GM18502 (cell line): Measurements from ENCODE around the gene RASSF6.
"Not testable (repeated sequence)": the region's sequence is repeated elsewhere in the genome, so short reads cannot be mapped to it uniquely, and the experiment has no call there.

Experiments
- ATAC-seq: cut with Tn5 transposase; IDR thresholded peaks from one replicate; pipeline ENCODE4 v1.9.1; 2021; ENCODE audit warnings: mild to moderate bottlenecking; ENCODE audit not compliant: unreplicated experiment, poor library complexity

Gene RASSF6, protein sequence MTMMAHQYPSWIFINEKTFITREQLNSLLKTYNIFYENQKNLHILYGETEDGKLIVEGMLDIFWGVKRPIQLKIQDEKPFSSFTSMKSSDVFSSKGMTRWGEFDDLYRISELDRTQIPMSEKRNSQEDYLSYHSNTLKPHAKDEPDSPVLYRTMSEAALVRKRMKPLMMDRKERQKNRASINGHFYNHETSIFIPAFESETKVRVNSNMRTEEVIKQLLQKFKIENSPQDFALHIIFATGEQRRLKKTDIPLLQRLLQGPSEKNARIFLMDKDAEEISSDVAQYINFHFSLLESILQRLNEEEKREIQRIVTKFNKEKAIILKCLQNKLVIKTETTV

DNA sequence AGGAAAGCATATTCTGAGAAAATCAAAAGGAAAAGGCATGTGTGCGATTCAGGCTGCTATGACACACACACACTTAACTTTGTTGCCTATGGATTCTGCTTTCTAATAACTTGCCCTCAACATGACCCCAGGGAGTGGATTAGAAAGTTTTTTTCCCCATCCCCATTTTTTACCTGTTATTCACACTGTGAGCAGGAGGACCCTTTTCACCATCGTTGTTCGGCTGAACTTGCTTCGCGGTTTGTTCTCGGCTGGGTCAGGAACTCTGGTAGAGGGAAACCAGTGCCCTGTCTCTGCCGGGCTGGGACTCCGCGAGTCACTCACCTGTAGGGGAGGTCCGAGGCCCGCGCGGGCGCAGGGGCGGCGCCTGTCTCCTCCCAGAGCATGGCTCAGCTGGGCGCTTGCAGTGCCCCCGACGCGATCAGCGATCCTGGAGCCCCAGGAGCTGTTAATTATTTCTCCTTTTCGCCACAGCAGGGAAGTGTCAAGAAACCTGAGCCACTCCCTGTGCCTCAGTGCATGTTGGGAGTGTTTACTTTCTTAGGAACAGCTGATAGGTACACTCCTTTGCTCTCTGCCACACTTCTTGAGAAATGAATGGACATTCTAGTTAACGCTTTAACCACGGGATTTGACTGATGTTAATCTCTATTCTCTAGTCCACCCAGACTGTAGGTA is at the start of gene RASSF6:
RASSF6 (minus strand) TSS at position 322 of the 678 bp plus-strand sequence. CDS start 8,641 bp downstream, outside the sequence.
- ATAC-seq, result peak; percentile 94

DNA sequence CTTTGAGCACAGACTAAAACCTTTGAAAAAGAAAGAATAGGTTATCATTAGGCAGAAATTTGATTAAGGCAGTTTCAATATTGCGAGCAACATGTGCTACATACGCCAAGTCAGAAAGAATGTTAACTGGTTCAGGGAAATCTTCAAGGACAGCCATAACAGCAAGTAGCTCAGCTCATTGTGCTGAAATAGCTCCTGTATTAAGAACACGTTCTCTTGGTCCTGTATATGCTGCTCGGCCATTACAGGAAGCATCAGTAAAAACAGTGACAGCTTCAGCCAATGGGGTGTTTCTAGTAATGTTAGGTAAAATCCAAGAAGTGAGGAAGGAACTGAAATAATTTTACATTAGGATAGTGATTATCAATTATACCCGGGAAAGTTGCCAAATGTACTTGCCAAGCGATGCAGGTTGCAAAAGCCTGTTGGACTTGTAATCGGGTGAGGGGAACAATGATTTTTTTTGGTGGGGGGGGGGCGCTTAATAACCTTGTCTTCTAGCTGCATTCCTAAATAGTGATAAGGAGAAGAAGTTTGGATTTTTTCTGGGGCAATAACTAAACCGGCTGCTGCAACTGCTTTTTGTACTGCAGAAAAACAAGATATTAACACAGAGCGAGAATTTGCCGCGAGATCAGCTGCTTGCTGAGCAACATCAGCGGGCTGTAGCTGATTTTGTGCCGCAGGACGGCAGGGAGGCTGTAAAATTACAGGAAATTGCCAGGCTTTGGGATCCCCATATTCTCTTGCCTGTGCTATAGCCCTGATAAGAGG is 49.4 kb upstream of the RASSF6 start:
- no peak for ATAC-seq

DNA sequence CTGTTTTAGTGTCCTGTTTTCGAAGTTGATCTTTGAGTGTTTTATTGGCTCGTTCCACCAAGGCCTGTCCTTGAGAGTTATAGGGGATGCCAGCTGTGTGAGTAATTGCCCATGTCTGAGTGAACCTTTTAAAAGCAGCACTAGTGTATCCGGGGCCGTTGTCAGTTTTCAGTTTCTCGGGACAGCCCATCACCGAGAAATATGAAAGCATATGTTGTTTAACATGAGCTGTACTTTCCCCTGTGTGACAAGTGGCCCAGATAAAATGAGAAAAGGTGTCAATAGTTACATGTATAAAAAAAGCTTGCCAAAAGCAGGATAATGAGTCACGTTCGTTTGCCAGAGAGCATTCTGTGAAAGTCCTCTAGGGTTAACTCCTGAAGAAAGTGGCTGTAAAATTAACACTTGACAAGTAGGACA is 48.6 kb upstream of the RASSF6 start:
- ATAC-seq, result no peak

DNA sequence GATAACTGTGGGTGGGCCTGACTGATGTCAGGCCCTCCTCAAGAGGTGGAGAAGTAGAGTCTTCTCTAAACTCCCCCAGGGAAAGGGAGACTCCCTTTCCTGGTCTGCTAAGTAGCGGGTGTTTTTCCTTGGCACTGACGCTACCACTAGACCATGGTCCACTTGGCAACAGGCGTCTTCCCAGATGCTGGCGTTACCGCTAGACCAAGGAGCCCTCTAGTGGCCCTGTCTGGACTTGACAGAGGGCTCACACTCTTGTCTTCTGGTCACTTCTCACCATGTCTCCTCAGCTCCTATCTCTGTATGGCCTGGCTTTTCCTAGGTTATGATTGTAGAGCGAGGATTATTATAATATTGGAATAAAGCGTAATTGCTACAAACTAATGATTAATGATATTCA is 45.7 kb upstream of the RASSF6 start:
- not testable (repeated sequence) for ATAC-seq

DNA sequence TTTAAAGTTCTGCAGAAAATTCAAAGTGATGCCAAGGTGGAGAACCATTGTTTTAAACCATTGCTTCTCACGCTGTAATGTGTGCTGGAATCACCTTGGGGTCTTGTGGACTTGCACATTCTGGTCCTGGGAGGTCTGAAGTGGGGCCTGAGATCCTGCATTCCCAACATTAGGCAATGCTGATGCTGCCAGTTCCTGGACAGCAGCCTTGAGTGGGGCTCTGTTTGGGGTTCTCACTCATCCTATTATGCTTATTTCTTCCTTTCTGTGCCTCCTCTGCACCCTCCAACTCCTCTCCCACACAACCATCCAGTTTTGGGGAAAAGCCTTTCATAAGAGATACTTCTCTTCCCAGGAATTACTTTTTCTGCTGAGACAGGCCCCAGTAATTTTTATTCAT is 44.2 kb upstream of the RASSF6 start:
- ATAC-seq, result no peak

DNA sequence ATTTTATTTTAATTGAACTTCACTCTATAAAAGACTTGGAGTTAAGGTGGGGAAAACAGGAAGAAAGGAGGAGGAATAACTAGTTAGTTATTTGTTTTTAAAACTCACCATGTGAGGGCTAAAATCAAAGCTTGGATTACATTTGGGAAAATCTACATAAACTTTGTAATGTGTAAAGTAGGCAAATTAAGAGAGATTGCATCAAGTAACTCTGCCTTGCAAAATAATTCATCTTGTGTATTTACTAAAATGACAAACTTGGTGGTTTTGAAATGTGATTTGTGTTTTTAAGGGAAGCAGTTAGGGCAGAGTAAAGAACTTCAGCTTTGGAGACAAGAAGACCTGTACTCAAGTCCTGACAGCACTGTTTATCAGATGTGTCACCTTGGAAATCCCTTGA is 43.3 kb upstream of the RASSF6 start:
- no peak for ATAC-seq

DNA sequence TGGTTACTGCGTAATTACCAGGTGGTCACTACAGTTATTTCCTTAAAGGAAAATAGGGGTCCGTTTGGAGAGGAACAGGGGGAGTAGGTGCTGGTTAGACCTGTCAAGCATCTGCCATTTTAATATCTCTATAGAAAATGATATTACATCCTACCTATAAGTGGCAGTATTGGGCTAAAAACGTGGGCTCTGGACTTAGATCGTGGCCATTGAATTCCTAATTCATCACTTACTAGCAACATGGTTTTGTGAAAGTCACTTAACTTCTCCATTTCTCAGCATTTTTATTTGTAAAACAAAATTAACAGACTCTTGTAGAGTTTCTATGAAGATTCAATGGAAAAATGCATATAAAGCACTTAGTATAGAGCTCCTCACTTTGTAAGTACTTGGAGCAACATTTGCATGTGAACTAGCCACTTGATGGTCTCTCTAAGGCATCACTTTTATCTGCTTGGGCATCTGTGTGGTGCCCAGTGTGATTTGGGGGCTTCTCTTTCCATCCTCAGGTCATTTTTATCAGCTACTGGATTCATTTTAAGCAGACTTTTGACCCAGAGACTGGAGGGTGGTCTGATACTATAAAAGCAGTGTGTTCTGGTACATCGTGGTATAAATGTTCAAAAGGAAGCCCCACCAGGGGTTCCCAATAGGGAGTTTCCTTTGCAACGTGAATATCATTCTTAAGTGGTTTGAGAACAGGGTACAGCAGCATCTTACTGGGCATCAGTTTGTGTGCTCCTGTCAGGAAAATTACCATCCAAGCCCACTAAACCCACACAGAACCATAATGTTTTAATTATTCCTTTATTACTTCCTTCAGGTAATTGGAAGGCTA is 42.7 kb upstream of the RASSF6 start:
- ATAC-seq, result peak; percentile 90

DNA sequence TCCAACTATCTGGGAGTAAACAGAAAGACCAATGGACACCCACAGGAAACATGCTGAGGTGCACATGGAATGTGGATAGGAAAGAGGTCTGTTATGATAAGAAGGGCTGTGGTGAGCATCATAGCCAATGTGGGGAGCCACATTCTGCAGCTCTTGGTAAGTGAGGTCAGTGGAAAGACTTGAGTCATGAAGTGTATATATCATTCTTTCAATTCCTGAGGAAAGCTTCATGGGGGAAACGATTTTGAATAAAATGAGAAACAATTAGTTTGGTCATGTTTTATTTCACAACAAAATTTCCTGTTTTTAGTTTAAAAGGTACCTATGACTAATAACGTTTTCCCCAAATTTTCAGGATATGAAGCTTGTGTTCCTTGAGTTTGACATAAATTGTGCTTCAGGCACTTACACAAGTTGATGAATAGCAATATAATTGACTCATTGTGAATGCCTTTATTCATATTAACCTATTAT is 41.4 kb upstream of the RASSF6 start:
- no peak for ATAC-seq

DNA sequence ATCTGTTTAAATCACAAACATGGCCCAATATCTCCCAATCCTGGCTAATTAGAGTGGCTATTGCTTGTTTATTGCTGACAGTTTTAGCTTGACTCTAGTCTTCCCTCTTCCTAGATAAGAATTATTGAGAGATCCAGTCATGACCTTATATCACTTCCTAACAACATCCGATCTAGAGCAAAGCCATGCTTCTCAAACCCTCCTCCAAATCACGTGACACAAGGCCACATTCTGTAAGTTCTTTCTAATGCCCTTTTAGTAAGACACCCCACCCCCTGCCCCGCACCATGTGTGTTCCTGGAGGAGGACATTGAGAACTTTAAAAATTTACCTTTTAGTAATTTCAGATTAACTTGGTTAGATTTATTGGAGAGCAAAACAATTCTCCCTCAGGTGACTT is 40.6 kb upstream of the RASSF6 start:
- no peak for ATAC-seq

DNA sequence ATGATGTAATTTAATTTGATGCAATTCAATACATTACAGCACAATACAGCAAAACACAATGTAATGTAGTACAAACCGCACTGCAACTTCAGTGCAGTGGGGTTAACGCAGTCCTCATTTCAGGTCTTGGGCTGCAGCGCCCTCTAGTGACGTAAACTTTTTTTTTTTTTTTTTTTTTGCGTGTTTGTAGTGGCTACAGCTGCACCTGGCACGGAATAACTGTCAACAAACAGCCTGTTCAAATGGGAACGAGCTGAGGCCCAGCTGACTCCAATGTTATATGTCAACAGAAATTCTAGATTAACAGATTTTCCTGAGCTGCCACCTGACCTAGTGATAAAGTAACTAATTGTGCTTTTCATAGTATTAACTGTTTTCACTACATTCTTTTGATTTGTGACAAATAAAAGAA is 33.5 kb upstream of the RASSF6 start:
- ATAC-seq, result peak; percentile 92

DNA sequence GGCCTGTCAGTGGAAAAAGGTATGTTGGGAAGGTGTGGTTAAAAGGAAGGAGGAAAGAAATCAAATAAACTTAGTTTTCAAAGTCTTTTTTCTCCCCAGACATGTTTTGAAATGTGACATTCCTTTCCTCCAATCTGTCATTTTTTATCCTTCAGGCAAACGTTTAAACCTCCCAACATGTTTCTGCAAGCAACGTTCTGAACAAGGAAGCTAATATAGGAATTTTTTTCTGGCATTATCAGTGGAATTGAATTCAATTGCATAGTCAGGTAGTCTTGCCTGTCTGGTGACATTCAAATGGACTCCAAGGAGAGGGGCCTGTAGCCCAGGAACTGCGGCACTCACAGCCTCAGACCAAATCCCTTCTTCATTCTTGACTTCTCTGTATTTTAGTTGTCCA is 30.0 kb upstream of the RASSF6 start:
- ATAC-seq, result no peak

DNA sequence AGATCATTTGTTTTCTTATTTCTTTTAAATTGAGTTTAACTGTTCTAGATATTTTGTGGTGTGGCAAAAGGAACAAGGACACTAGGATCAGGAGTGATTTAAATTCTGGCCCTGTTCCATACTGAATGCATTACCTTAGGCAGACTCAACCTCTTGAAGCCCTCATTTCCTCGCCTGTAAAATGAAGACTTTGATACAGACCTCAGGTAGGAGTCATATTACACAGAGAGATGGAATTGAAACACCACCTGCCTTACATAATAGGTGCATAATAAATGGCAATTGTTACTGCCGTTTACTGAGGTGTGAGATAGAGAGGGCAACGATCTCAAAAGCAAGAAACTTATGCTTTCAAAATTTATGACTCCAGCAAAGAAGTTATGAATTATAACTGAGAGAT is 28.2 kb upstream of the RASSF6 start:
- ATAC-seq, result no peak

DNA sequence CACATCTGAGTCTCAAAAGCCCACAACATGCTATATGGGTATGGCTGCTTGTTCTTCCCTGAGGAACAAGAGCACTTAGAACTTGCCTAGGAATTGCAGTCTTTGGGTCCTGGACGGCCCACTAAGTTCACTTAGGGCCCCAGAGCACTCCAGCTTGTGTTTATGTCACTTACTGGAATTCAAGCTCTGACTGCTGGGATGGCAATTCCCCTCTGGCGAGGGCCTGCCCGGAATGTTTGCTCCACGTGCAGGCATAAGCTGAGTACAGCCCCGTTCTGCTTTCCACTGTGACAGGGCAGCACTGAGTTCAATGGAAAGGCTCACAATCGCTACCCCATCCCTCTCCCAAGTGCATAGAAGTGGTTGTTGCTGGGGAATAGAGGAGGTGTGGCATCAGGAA is 25.9 kb upstream of the RASSF6 start:
- no peak for ATAC-seq

DNA sequence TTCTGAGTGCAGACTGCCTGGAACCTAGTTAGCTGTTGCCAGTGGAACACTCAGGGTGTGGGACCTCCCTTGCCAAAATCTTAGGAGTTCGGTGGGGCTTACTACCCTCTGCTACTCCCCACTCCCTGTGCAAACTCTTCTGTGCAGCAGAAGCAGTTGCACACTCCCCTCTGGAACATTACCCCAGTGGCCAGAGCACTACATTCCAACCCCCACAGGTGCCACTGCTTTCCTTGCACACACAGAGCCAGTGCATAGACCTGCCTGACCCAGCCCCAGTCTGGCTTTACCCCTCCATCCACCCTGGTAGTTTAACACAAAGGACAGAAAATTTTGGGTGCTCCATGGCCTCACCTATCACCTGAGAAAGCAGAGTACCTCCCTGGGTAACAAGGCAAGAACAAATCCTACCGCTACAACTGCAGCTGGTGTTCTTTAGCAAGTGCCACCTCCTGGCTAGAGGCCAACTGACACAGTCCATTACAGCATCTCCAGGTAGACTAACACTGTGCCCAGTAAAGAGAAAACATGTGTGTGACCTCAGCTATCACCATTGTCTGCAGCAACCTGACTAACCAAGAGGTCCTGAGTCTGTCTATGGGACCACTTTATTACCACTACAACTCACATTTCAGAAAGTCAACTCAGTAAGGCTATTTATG is 11.5 kb upstream of the RASSF6 start:
- ATAC-seq, result no peak

DNA sequence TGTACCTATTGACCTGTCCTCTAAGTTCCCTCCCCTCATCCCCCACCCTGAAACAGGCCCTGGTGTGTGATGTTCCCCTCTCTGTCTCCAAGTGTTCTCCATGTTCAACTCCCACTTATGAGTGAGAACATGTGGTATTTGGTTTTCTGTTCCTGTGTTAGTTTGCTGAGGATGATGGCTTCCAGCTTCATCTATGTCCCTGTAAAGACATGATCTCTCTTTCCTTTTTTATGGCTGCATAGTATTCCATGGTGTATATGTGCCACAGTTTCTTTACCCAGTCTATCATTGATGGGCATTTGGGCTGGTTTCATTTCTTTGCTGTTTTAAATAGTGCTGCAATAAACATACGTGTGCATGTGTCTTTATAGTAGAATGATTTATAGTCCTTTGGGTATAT is 8.6 kb upstream of the RASSF6 start:
- not testable (repeated sequence) for ATAC-seq

DNA sequence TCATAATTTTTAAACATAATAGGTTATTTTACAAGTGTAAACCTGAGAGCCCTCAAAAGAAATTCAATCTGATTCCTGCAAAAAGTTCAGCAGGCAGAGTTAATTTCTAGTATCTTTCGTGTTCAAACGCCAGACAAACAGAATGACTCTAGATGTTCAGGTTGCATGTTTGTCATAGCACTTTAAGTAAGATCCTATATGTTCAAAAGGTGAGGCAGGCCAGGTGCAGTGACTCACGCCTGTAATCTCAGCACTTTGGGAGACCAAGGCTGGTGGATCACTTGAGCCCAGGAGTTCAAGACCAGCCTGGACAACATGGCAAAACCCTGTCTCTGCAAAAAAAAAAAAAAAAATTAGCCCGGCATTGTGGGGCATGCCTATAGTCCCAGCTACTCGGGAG is 1.1 kb upstream of the RASSF6 start:
- ATAC-seq, result no peak

DNA sequence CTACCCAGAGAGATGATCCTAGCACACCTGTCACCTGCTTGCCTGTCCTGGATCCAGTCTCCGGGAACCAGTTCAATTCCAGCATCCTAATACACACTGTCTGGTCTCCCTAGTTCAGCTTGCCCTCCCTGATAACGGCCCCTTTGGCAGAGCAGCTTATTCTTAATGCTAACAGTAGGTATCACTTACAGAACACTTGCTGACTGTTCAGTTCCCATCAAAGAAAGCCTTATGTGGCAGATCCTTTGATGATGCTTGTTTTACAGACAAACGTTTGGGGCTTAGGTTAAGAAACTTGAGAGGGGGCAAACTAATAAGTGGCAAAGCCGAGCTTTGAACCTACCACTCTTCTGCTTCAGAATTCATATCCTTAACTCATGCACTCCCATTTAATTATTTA is 890 bp downstream of the RASSF6 start:
- no peak for ATAC-seq

DNA sequence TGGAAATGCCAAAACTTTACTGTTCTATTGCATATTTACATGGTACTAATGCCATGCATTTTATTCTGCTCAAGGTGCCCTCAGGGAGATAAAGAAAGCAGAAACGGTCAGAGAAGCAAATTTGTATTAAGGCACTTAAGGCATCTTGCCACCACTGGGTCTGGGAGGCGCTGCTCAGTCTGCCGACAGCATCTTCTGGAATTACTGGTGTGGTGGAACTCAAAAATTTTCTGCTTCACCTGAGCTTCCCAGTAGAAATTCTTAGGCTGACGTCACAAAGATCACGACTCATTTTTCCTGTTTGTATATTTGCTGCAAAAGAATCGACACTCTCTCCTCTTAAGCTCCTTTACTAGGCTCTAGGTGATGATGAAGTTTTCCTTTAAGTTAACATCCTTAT is 3.0 kb downstream of the RASSF6 start:
- no peak for ATAC-seq

DNA sequence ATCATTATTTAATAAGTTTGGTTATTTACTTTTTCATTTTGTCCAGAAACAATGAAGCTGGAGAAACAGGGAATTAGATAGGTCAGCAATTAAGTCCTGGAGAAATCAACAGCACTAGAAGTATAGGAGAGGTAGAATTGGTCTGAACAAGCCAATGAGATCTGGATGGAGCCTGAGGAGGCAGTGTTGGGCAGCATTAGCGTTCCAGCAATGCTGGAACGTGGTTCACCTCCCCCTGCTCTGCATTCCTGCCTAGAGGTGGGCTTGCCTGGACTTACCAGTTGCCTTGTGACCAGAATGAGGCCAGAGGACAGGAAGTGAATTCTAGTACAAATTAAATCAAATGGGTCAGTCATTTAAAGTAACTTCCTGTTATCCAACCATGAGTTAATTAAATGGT is 4.6 kb downstream of the RASSF6 start:
- ATAC-seq, result no peak
